ENCODE measurements around the gene HIPK2.

- TF ChIP-seq EZH2 (IDR thresholded peaks at IDR 0.05; ENCODE audit: low read length) (no peak), CTCF (optimal IDR thresholded peaks at IDR 0.05 in 1 of 3, IDR thresholded peaks at IDR 0.05 in 1 of 3, conservative IDR thresholded peaks at IDR 0.05 in 1 of 3; ENCODE audit: extremely low read depth in 1 of 3, insufficient read depth in 2 of 3, low read length in 3 of 3) (no peak)
These were observed 35.9 kb downstream of the HIPK2 start for GRCh38 chr7:139741789-139742344.
